Stimulated activated CD8-positive, alpha-beta memory T cell treated with anti-CD3 and anti-CD28 coated beads, Interleukin-2, amount 100 ng/mL, for 1 hour (primary cell): ENCODE data around the gene PTPN4.

ENCODE experiments used
- DNase-seq, 2 donors: peaks; one replicate each; pipeline ENCODE4 v3.0.0-alpha.2; 2020; ENCODE audit warnings: low read depth in 2 of 2

PTPN4 gene

GRCh38 chr2:119734047-119734446 is 25.7 kb upstream of the PTPN4 start:
- DNase-seq = no peak

GRCh38 chr2:119735565-119735964 is 24.2 kb upstream of the PTPN4 start:
- no peak for DNase-seq

GRCh38 chr2:119736021-119736420 is 23.7 kb upstream of the PTPN4 start:
- DNase-seq = no peak

- no peak for DNase-seq
Observed at GRCh38 chr2:119739580-119740255, 20.0 kb upstream of the PTPN4 start.

GRCh38 chr2:119741001-119741400 is 18.7 kb upstream of the PTPN4 start:
- DNase-seq = no peak

- DNase-seq = no peak
Observed at GRCh38 chr2:119741868-119742267, 17.9 kb upstream of the PTPN4 start.

GRCh38 chr2:119744335-119744939 is 15.3 kb upstream of the PTPN4 start:
- no peak for DNase-seq

- DNase-seq = no peak
Observed at GRCh38 chr2:119745566-119745965, 14.2 kb upstream of the PTPN4 start.

GRCh38 chr2:119746836-119747686 is 12.7 kb upstream of the PTPN4 start:
- no peak for DNase-seq

- no peak for DNase-seq
Observed at GRCh38 chr2:119748135-119748534, 11.6 kb upstream of the PTPN4 start.

- no peak for DNase-seq
Observed at GRCh38 chr2:119749477-119750012, 10.2 kb upstream of the PTPN4 start.

- DNase-seq = no peak
Observed at GRCh38 chr2:119751706-119752105, 8.0 kb upstream of the PTPN4 start.

- peak; percentile 5 to 6 for DNase-seq
Observed at GRCh38 chr2:119753041-119753929, 6.4 kb upstream of the PTPN4 start.

- no peak for DNase-seq
Observed at GRCh38 chr2:119753930-119754321, 5.8 kb upstream of the PTPN4 start.

- DNase-seq = no peak
Observed at GRCh38 chr2:119755906-119756305, 3.8 kb upstream of the PTPN4 start.

- DNase-seq = no peak
Observed at GRCh38 chr2:119756837-119757236, 2.9 kb upstream of the PTPN4 start.

GRCh38 chr2:119758881-119759450 is 756 bp upstream of the PTPN4 start:
- no peak for DNase-seq

GRCh38 chr2:119760237-119760955 is 674 bp downstream of the PTPN4 start:
- no peak for DNase-seq

GRCh38 chr2:119760956-119761275 is 1.2 kb downstream of the PTPN4 start:
- DNase-seq = no peak

GRCh38 chr2:119764832-119765231 is 5.1 kb downstream of the PTPN4 start:
- no peak for DNase-seq
